HepG2 (cell line): ENCODE measurements around the gene TMEM200B.

Source experiments
- ATF7 ChIP-seq, 2 experiments: fragments of 450-650 bp in 1 of 2; sonication (generic) in 1 of 2; formaldehyde crosslinking in 1 of 2; IDR thresholded peaks; 2 replicates each; pipeline versions ENCODE4 v1.4.0 to v1.6.1; 2016 to 2020; ENCODE audit warnings: antibody characterized with exemption in 1 of 2, mild to moderate bottlenecking in 1 of 2, missing genetic modification reagents in 1 of 2
- CTCF ChIP-seq: sonication (generic); formaldehyde crosslinking; IDR thresholded peaks from 2 replicates; pipeline ENCODE4 v1.5.0; 2020; ENCODE audit warnings: mild to moderate bottlenecking, missing genetic modification reagents, moderate library complexity
- GABPA ChIP-seq, 2 experiments: IDR thresholded peaks; 2 replicates each; pipeline ENCODE4 v1.6.1; 2011 to 2016; ENCODE audit warnings: low read depth in 2 of 2, low read length in 1 of 2, missing biosample characterization in 1 of 2, missing genetic modification characterization in 1 of 2
- GABPB1 ChIP-seq: IDR thresholded peaks from 2 replicates; pipeline ENCODE4 v1.6.1; 2016; ENCODE audit warnings: mild to moderate bottlenecking, missing genetic modification reagents, moderate library complexity, missing compliant biosample characterization
- MAFG ChIP-seq: sonication (generic); formaldehyde crosslinking; IDR thresholded peaks from 2 replicates; pipeline ENCODE4 v1.5.1; 2020; ENCODE audit warnings: mild to moderate bottlenecking, missing genetic modification reagents
- PPARG ChIP-seq: conservative IDR thresholded peaks from 2 replicates; pipeline ENCODE4 v1.6.1; 2016; ENCODE audit warnings: missing biosample characterization, missing genetic modification reagents
- PRDM10 ChIP-seq: sonication (generic); formaldehyde crosslinking; IDR thresholded peaks from 2 replicates; pipeline ENCODE4 v1.4.0; 2020; ENCODE audit warnings: low read depth, missing genetic modification reagents
- SMARCE1 ChIP-seq: fragments of 450-650 bp; IDR thresholded peaks from 2 replicates; pipeline ENCODE4 v1.6.1; 2017; ENCODE audit warnings: borderline replicate concordance
- ZBTB33 ChIP-seq: sonication (generic); formaldehyde crosslinking; IDR thresholded peaks from 2 replicates; pipeline ENCODE4 v1.4.0; 2020; ENCODE audit warnings: missing genetic modification reagents
- ZNF3 ChIP-seq: IDR thresholded peaks from 2 replicates; pipeline ENCODE4 v1.7.0; 2017; ENCODE audit warnings: inconsistent platforms
- ZNF737 ChIP-seq: sonication (generic); formaldehyde crosslinking; IDR thresholded peaks from 2 replicates; pipeline ENCODE4 v1.5.0; 2020; ENCODE audit warnings: missing genetic modification reagents, mild to moderate bottlenecking, borderline replicate concordance
- ZNF768 ChIP-seq: sonication (generic); formaldehyde crosslinking; IDR thresholded peaks from 2 replicates; pipeline ENCODE4 v1.4.0; 2020; ENCODE audit warnings: missing genetic modification reagents

- no peak for TF ChIP-seq PPARG (CRISPR knock-in tag)
- TF ChIP-seq CTCF: peak; percentile 66
- TF ChIP-seq PRDM10 (CRISPR knock-in tag): no peak
- no peak for TF ChIP-seq GABPA (IDR thresholded peaks at IDR 0.05; ENCODE audit: low read depth, low read length)
- no peak for TF ChIP-seq GABPA (CRISPR knock-in tag; IDR thresholded peaks at IDR 0.05; ENCODE audit: low read depth)
- no peak for TF ChIP-seq ZNF3
- no peak for TF ChIP-seq ATF7 (IDR thresholded peaks at IDR 0.05)
- TF ChIP-seq ATF7 (CRISPR knock-in tag; IDR thresholded peaks at IDR 0.05): no peak
- TF ChIP-seq GABPB1 (CRISPR knock-in tag): peak; percentile 56; the same call in 1 of the 2 replicates
- no peak for TF ChIP-seq ZNF737 (CRISPR knock-in tag)
- peak; percentile 35; the same call in 1 of the 2 replicates for TF ChIP-seq ZNF768 (CRISPR knock-in tag)
- TF ChIP-seq ZBTB33 (CRISPR knock-in tag): 0 out of 2 replicates have a peak, but pooled peaks have one; percentile 26
- no peak for TF ChIP-seq SMARCE1
- TF ChIP-seq MAFG (CRISPR knock-in tag): no peak
Measured at GRCh38 chr1:29124366-29125236, 898 bp upstream of the TMEM200B start.
